H1 (cell line): ENCODE data around the gene BSCL2. TPM values are rescaled to one million over a fixed set of nuclear protein-coding genes. Genes with fewer than 3 reads are reported as not detected.

Source experiments
- BRCA1 ChIP-seq: IDR thresholded peaks from 2 replicates; pipeline ENCODE4 v1.6.1; 2012; ENCODE audit warnings: low read depth, low read length, improper control_type of control experiment
- EP300 ChIP-seq, 2 experiments: IDR thresholded peaks; 1 replicate in 1 of 2; 2 replicates in 1 of 2; pipeline ENCODE4 v1.6.1; 2011 to 2012; ENCODE audit warnings: low read depth in 2 of 2, low read length in 2 of 2, mild to moderate bottlenecking in 2 of 2, borderline replicate concordance in 1 of 2, inconsistent platforms in 1 of 2, moderate library complexity in 1 of 2
- EZH2 ChIP-seq: fragments of 200-600 bp; sonication (generic); IDR thresholded peaks from 2 replicates; pipeline ENCODE4 v1.7.1; 2012; ENCODE audit warnings: low read depth, mild to moderate bottlenecking, moderate library complexity, low read length, inconsistent platforms; ENCODE audit not compliant: severe bottlenecking
- GTF2F1 ChIP-seq: IDR thresholded peaks from 2 replicates; pipeline ENCODE4 v1.6.1; 2012; ENCODE audit warnings: low read depth, low read length, improper control_type of control experiment, borderline replicate concordance
- NANOG ChIP-seq: IDR thresholded peaks from 2 replicates; pipeline ENCODE4 v1.6.1; 2011; ENCODE audit warnings: low read length, low read depth, mild to moderate bottlenecking, inconsistent platforms; ENCODE audit not compliant: insufficient read depth, poor library complexity, severe bottlenecking
- RXRA ChIP-seq: IDR thresholded peaks from 2 replicates; pipeline ENCODE4 v1.6.1; 2011; ENCODE audit warnings: low read depth, mild to moderate bottlenecking, low read length, moderate library complexity; ENCODE audit not compliant: insufficient read depth
- polyA plus RNA-seq, 7 experiments: library from polyadenylated mRNA; depleted of rRNA in 3 of 7; stranded (reverse) in 5 of 7; unstranded in 2 of 7; fragments of >200 nt in 5 of 7; fragments of 200-250 nt in 2 of 7; gene quantifications; 1 replicate in 5 of 7; 2 replicates in 1 of 7; 4 replicates in 1 of 7; pipeline versions ENCODE4 v1.2.1 to v1.2.3, GENCODE V29; 2011 to 2013; ENCODE audit warnings: missing spikeins in 2 of 7, mixed read lengths in 2 of 7
- total RNA-seq: library from RNA; stranded (reverse); fragmentation: NEBNext Ultra II Directional; extraction: Animal tissue kit (Norgen Biotek cat#: 25700); gene quantifications from 2 replicates; pipeline ENCODE4 v1.2.1, GENCODE V29; 2021

The BSCL2 gene
- total and polyA plus RNA-seq, 2 of the 8 experiments (the other 6 are each of a cell fraction or from before 2014, with no cell fraction given): 59.5 to 264 TPM

- TF ChIP-seq EP300 (IDR thresholded peaks at IDR 0.05; ENCODE audit: borderline replicate concordance in 1 of 2, low read depth in 2 of 2, low read length in 2 of 2) (no peak), GTF2F1 (no peak), BRCA1 (no peak), RXRA (no peak), NANOG (no peak), EZH2 (no peak)
These were observed 29.5 kb downstream of the BSCL2 start (continued) for GRCh38 chr11:62677714-62678113.
